GM23338 (cell line): ENCODE results near the gene FASLG. TPM values are rescaled to one million over a fixed set of nuclear protein-coding genes. Genes with fewer than 3 reads are reported as not detected.

Source experiments
- ATAC-seq: fragments of 200-7000 bp; cut with Tn5 transposase; 3 replicates; pipeline ENCODE4 v1.9.1; 2020
- DNase-seq: peaks from one replicate; pipeline ENCODE4 v3.0.0-alpha.2; 2015; ENCODE audit warnings: low spot score
- H2AFZ ChIP-seq: fragments of 200-600 bp; sonication (generic); 2 replicates; pipeline ENCODE4 v1.8.0; 2016; ENCODE audit warnings: antibody characterized with exemption, mild to moderate bottlenecking, moderate library complexity
- H3F3A ChIP-seq: fragments of 200-600 bp; sonication (generic); replicated peaks from 2 replicates; pipeline ENCODE4 v1.8.0; 2017; ENCODE audit warnings: antibody characterized with exemption, mixed run types, low read depth
- H3K27ac ChIP-seq: fragments of 200-600 bp; sonication (generic); 2 replicates; pipeline ENCODE4 v1.6.1; 2016; ENCODE audit warnings: low read depth
- H3K27me3 ChIP-seq: fragments of 200-600 bp; sonication (generic); 2 replicates; pipeline ENCODE4 v1.8.0; 2016; ENCODE audit warnings: mild to moderate bottlenecking, mixed run types, moderate library complexity; ENCODE audit not compliant: insufficient read depth
- H3K36me3 ChIP-seq: fragments of 200-600 bp; sonication (generic); 2 replicates; pipeline ENCODE4 v1.8.0; 2016; ENCODE audit warnings: mild to moderate bottlenecking; ENCODE audit not compliant: insufficient read depth
- H3K4me1 ChIP-seq: fragments of 200-600 bp; sonication (generic); 2 replicates; pipeline ENCODE4 v1.8.0; 2016; ENCODE audit warnings: mild to moderate bottlenecking, moderate library complexity; ENCODE audit not compliant: insufficient read depth
- H3K4me2 ChIP-seq: fragments of 200-600 bp; sonication (generic); 2 replicates; pipeline ENCODE4 v1.7.1; 2017; ENCODE audit warnings: mixed run types
- H3K4me3 ChIP-seq: fragments of 200-600 bp; sonication (generic); 2 replicates; pipeline ENCODE4 v1.6.1; 2016; ENCODE audit warnings: mixed run types
- H3K79me2 ChIP-seq: fragments of 200-600 bp; sonication (generic); replicated peaks from 2 replicates; pipeline ENCODE4 v1.8.0; 2017; ENCODE audit warnings: mild to moderate bottlenecking; ENCODE audit not compliant: insufficient read depth
- H3K9me2 ChIP-seq: fragments of 200-600 bp; sonication (generic); 2 replicates; pipeline ENCODE4 v1.8.0; 2017; ENCODE audit not compliant: insufficient read depth
- H4K20me1 ChIP-seq: fragments of 200-600 bp; sonication (generic); replicated peaks from 2 replicates; pipeline ENCODE4 v1.8.0; 2017; ENCODE audit warnings: mild to moderate bottlenecking; ENCODE audit not compliant: insufficient read depth
- H3K27ac Mint-ChIP-seq: 2 replicates; pipeline ENCODE4 v1.8.0; 2020; ENCODE audit warnings: inconsistent platforms, mild to moderate bottlenecking, moderate library complexity, mixed read lengths
- H3K27me3 Mint-ChIP-seq: 3 replicates; pipeline ENCODE4 v1.8.0; 2022; ENCODE audit warnings: low read depth, mild to moderate bottlenecking, moderate library complexity, mixed read lengths, inconsistent platforms; ENCODE audit not compliant: insufficient read depth, poor library complexity
- H3K36me3 Mint-ChIP-seq: 3 replicates; pipeline ENCODE4 v1.8.0; 2021; ENCODE audit warnings: low read depth, mild to moderate bottlenecking, inconsistent platforms, moderate library complexity, mixed read lengths
- H3K4me1 Mint-ChIP-seq: 3 replicates; pipeline ENCODE4 v1.8.0; 2020; ENCODE audit warnings: mild to moderate bottlenecking, inconsistent platforms, mixed read lengths
- H3K4me3 Mint-ChIP-seq: 3 replicates; pipeline ENCODE4 v1.8.0; 2021; ENCODE audit warnings: moderate library complexity, mild to moderate bottlenecking, inconsistent platforms, mixed read lengths
- H3K9me3 Mint-ChIP-seq: 3 replicates; pipeline ENCODE4 v1.8.0; 2020; ENCODE audit warnings: moderate library complexity, mild to moderate bottlenecking, inconsistent platforms, mixed read lengths
- CREB1 ChIP-seq: fragments of 250-450 bp; sonication (Bioruptor Pico); IDR thresholded peaks from 2 replicates; pipeline ENCODE4 v1.5.0; 2020; ENCODE audit warnings: low read depth, mild to moderate bottlenecking, moderate library complexity
- CTCF ChIP-seq, 2 experiments: fragments of 200-600 bp in 1 of 2; sonication (generic) in 1 of 2; conservative IDR thresholded peaks; 2 replicates each; pipeline versions ENCODE4 v1.5.1 to v1.6.1; 2016 to 2017; ENCODE audit warnings: antibody characterized with exemption in 2 of 2, low read depth in 2 of 2, mild to moderate bottlenecking in 2 of 2, moderate library complexity in 1 of 2
- EZH2 ChIP-seq: fragments of 200-600 bp; sonication (generic); IDR thresholded peaks from one replicate; pipeline ENCODE4 v1.8.0; 2017; ENCODE audit warnings: antibody characterized with exemption, mild to moderate bottlenecking, low read depth; ENCODE audit not compliant: unreplicated experiment
- JUNB ChIP-seq: IDR thresholded peaks from one replicate; pipeline ENCODE4 v1.6.1; 2016; ENCODE audit warnings: antibody characterized with exemption; ENCODE audit not compliant: unreplicated experiment
- NANOG ChIP-seq: IDR thresholded peaks from 2 replicates; pipeline ENCODE4 v1.6.1; 2016; ENCODE audit warnings: antibody characterized with exemption, borderline replicate concordance
- POLR2AphosphoS5 ChIP-seq: IDR thresholded peaks from 2 replicates; pipeline ENCODE4 v1.6.1; 2016; ENCODE audit warnings: antibody characterized with exemption, low read depth
- STAT1 ChIP-seq: IDR thresholded peaks from one replicate; pipeline ENCODE4 v1.6.1; 2016; ENCODE audit warnings: antibody characterized with exemption; ENCODE audit not compliant: unreplicated experiment
- ZNF462 ChIP-seq: fragments of 250-450 bp; sonication (Bioruptor Pico); IDR thresholded peaks from 2 replicates; pipeline ENCODE4 v1.5.0; 2020; ENCODE audit warnings: mild to moderate bottlenecking, moderate library complexity
- polyA plus RNA-seq: library from polyadenylated mRNA; unstranded; fragments of >200 nt; fragmentation: Nextera tagmentation; extraction: Ambion mirVana; gene quantifications from 2 replicates; pipeline ENCODE4 v1.2.1, GENCODE V29; 2016
- total RNA-seq: library from RNA; depleted of rRNA; stranded (reverse); fragments of >200 nt; shearing (Covaris generic); gene quantifications from 2 replicates; pipeline ENCODE4 v1.2.3, GENCODE V29; 2014

The FASLG gene
- total and polyA plus RNA-seq, 2 experiments from 2014 or later, result not detected

- TF ChIP-seq POLR2AphosphoS5, result no peak
- TF ChIP-seq JUNB, result no peak
- TF ChIP-seq CTCF (conservative IDR thresholded peaks at IDR 0.05; ENCODE audit: low read depth in 2 of 2), result no peak
- TF ChIP-seq EZH2, result no peak
These were observed 21.4 kb upstream of the FASLG start (continued) for GRCh38 chr1:172637522-172637921.

- Mint-ChIP-seq H3K9me3 (no peaks in the 10 kb centered on the region), H3K27ac (no peak overlapping the region), H3K4me1 (peaks cover 14% of the 10 kb centered on the region), H3K4me3 (no peak overlapping the region), H3K27me3 (no peaks in the 10 kb centered on the region), H3K36me3 (no peaks in the 10 kb centered on the region)
- H3K79me2 ChIP-seq, result no peaks in the 10 kb centered on the region
- no peak overlapping the region for H2AFZ ChIP-seq
- H3K4me3 ChIP-seq, result no peak overlapping the region
- no peak for TF ChIP-seq STAT1
- H3F3A ChIP-seq, result no peaks in the 10 kb centered on the region
- no peaks in the 10 kb centered on the region for H3K36me3 ChIP-seq
- ATAC-seq (no peak), DNase-seq (no peak)
- no peaks in the 10 kb centered on the region for H3K27me3 ChIP-seq
- no peak overlapping the region for H3K4me2 ChIP-seq
- H4K20me1 ChIP-seq, result no peaks in the 10 kb centered on the region
- H3K4me1 ChIP-seq, result no peaks in the 10 kb centered on the region; the same call in 1 of the 2 replicates
- H3K9me2 ChIP-seq, result peaks cover under 1% of the 10 kb centered on the region; the same call in 1 of the 2 replicates
- H3K27ac ChIP-seq, result no peak overlapping the region
These were observed 20.7 kb upstream of the FASLG start for GRCh38 chr1:172638249-172638648.

GRCh38 chr1:172638885-172639831, 19.7 kb upstream of the FASLG start:
- DNase-seq (no peak), ATAC-seq (no peak)
- no peaks in the 10 kb centered on the region for H3K36me3 Mint-ChIP-seq
- H3K4me1 Mint-ChIP-seq, result peaks cover 11% of the 10 kb centered on the region
- Histone ChIP-seq H3K27me3 (no peaks in the 10 kb centered on the region), H3K4me2 (no peak overlapping the region), H3K4me3 (no peak overlapping the region), H3K9me2 (no peaks in the 10 kb centered on the region; the same call in 1 of the 2 replicates), H3K36me3 (no peaks in the 10 kb centered on the region), H3K79me2 (no peaks in the 10 kb centered on the region), H3K4me1 (no peaks in the 10 kb centered on the region), H3F3A (no peaks in the 10 kb centered on the region), H4K20me1 (no peaks in the 10 kb centered on the region), H2AFZ (no peak overlapping the region; the same call in 1 of the 2 replicates), H3K27ac (no peak overlapping the region)
- no peaks in the 10 kb centered on the region for H3K27me3 Mint-ChIP-seq
- peak overlapping the region; percentile 9; the same call in 1 of the 2 replicates for H3K27ac Mint-ChIP-seq
- H3K4me3 Mint-ChIP-seq, result no peak overlapping the region
- no peaks in the 10 kb centered on the region for H3K9me3 Mint-ChIP-seq
- TF ChIP-seq CREB1 (CRISPR knock-in tag) (no peak), NANOG (no peak), ZNF462 (CRISPR knock-in tag) (no peak)
